ENCODE data around the gene NEK2.
"Not testable (repeated sequence)": the region's sequence is repeated elsewhere in the genome, so short reads cannot be mapped to it uniquely, and the experiment has no call there.

Gene NEK2

DNA sequence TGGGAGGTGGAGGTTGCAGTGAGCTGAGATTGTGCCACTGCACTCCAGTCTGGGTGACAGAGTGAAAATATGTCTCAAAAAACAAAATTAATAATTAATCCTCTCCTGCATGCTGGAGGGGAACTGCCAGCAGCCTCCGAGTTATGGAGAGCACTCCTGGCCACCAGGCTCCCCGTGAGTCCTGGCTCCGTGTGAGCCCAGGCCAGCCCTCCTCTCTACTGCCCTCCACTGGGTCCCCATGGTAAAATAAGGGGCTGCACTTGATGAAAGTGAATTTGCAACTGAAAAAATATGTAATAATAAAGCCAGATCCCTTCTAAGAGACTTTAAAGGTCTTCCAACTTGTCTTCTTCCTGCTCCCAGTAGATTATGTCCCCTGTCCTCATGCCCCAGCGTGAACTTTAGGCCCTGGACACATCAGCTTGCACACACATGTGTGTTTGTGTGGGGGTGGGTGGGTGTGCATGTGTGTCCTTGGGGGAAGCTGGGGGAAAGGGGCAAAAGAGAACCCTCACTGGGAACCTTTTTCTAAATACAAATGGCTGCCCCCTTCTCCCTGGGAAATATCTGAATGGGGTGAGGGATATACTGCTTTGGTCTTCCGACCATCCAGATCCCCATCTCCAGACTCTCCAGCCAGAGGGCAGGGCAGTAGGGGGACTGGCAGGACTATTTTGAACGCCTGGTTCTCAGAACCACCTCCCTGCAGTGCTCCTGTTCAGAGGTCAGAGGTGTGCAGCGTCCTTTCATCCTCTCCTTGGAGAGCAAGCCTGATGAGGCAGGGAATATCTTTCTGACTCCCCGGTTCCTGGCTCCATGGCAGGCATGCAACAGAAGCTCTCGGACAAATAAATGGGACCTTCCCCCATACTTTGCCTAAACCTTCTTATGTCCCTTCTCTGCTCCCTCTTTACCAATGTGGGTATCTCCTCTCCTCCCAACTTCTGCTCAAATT, 26.2 kb downstream of the NEK2 start:
- Mint-ChIP-seq H3K27me3 (ENCODE audit: low read depth) (peaks cover 22% of the 10 kb centered on the region), H3K27ac (no peak overlapping the region), H3K4me1 (ENCODE audit: low read depth) (peaks cover 2% of the 10 kb centered on the region), H3K9me3 (no peaks in the 10 kb centered on the region), H3K4me3 (no peak overlapping the region), H3K36me3 (ENCODE audit: low read depth) (no peaks in the 10 kb centered on the region)

DNA sequence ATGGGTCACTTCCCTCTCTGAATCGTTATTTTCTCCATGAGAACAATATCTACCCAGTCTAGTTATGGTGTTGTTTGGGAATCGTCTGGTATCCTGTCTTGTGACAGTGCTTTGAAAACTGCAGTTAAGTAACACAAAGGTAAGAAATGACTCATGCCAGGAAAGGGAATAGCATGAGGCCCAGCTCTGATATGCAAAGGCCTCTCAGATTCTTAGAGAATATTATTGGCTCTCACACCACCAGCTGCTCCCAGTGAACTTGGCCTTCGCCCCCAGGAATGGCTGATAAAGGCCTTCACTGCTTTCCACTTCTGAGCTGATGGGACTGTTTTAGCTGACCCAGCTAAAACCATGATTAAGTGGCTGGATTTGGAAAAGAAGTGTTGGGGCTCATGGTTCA, 27.1 kb downstream of the NEK2 start:
- peaks cover 16% of the 10 kb centered on the region for H3K27me3 Mint-ChIP-seq (ENCODE audit: low read depth)
- no peak overlapping the region for H3K27ac Mint-ChIP-seq
- H3K4me1 Mint-ChIP-seq (ENCODE audit: low read depth), result no peaks in the 10 kb centered on the region
- H3K4me3 Mint-ChIP-seq, result no peak overlapping the region
- no peaks in the 10 kb centered on the region for H3K36me3 Mint-ChIP-seq (ENCODE audit: low read depth)
- H3K9me3 Mint-ChIP-seq, result no peaks in the 10 kb centered on the region

DNA sequence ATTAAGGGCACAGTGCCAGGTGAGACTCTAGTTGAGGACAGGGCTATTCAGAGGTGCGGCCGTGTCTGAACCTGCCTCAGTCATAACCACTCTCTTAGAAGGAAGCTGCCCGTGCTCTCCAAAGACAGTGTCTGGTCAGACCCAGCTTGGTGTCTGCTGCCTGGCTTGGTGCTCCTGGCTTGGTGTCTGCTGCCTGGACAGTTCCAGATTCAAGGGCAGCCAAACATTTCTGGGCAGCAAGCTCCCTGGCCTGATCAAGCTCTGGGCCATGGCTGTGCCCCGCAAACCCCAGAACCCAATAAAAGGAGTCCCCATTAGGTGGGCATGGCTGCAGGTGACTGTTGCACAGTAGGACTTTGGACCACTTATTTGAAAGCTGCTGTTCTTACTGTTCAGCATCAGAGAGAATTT, 27.7 kb downstream of the NEK2 start:
- H3K4me1 Mint-ChIP-seq (ENCODE audit: low read depth), result no peaks in the 10 kb centered on the region
- H3K27me3 Mint-ChIP-seq (ENCODE audit: low read depth), result peaks cover 17% of the 10 kb centered on the region
- H3K36me3 Mint-ChIP-seq (ENCODE audit: low read depth), result no peaks in the 10 kb centered on the region
- no peak overlapping the region for H3K4me3 Mint-ChIP-seq
- H3K27ac Mint-ChIP-seq, result no peak overlapping the region
- no peaks in the 10 kb centered on the region for H3K9me3 Mint-ChIP-seq

DNA sequence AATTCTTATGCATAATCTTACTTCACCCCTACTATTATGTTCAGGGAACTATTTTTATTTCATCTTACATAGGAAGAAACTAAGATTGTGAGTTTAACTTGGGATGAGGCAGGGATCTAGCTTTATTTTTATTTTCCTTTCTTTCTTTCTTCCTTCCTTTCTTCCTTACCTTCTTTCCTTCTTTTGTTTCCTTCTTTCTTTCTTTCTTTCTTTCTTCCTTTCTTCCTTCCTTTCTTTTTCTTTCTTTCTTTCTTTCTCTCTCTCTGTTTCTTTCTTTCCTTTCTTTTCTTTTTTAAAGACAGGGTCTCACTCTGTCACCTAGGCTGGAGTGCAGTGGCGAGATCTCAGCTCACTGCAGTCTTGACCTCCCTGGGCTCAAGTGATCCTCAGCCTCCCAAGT, 28.9 kb downstream of the NEK2 start:
- Mint-ChIP-seq H3K4me3 (no peak overlapping the region), H3K27me3 (ENCODE audit: low read depth) (peaks cover 24% of the 10 kb centered on the region), H3K27ac (no peak overlapping the region), H3K36me3 (ENCODE audit: low read depth) (no peaks in the 10 kb centered on the region), H3K4me1 (ENCODE audit: low read depth) (no peaks in the 10 kb centered on the region), H3K9me3 (no peaks in the 10 kb centered on the region)

DNA sequence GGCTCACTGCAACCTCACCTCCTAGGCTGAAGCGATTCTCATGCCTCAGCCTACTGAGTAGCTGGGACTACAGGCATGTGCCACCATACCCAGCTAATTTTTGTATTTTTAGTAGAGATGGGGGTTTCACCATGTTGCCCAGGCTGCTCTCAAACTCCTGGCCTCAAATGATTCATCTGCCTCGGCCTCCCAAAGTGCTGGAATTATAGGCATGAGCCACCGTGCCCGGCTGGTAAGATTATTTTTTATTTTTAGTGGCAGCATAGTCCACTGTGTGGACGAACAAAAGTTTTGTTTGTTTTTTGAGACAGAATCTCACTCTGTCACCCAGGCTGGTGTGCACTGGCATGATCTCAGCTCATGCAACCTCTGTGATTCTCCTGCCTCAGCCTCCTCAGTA, 29.8 kb downstream of the NEK2 start:
- H3K36me3 Mint-ChIP-seq (ENCODE audit: low read depth); H3K27ac Mint-ChIP-seq; H3K4me3 Mint-ChIP-seq; H3K9me3 Mint-ChIP-seq; H3K4me1 Mint-ChIP-seq (ENCODE audit: low read depth): not testable (repeated sequence)
- H3K27me3 Mint-ChIP-seq (ENCODE audit: low read depth), result peaks cover 24% of the 10 kb centered on the region

DNA sequence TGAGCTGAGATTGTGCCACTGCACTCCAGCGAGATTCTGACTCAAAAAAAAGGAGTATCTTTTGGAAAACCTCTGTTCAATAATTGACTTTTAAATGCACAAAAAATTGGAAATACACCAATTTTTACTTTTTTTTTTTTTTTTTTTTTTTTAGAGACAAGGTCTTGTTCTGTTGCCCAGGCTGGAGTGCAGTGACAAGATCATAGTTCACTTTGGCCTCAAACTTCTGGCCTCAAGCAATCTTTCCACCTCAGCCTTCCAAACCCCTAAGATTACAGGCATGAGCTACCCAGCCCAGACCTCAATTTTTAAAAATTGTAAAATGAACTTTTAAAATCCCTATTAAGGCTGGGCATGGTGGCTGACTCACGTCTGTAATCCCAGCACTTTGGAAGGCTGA, 30.8 kb downstream of the NEK2 start:
- Mint-ChIP-seq H3K4me3 (no peak overlapping the region), H3K27me3 (ENCODE audit: low read depth) (peaks cover 24% of the 10 kb centered on the region), H3K9me3 (no peaks in the 10 kb centered on the region)

DNA sequence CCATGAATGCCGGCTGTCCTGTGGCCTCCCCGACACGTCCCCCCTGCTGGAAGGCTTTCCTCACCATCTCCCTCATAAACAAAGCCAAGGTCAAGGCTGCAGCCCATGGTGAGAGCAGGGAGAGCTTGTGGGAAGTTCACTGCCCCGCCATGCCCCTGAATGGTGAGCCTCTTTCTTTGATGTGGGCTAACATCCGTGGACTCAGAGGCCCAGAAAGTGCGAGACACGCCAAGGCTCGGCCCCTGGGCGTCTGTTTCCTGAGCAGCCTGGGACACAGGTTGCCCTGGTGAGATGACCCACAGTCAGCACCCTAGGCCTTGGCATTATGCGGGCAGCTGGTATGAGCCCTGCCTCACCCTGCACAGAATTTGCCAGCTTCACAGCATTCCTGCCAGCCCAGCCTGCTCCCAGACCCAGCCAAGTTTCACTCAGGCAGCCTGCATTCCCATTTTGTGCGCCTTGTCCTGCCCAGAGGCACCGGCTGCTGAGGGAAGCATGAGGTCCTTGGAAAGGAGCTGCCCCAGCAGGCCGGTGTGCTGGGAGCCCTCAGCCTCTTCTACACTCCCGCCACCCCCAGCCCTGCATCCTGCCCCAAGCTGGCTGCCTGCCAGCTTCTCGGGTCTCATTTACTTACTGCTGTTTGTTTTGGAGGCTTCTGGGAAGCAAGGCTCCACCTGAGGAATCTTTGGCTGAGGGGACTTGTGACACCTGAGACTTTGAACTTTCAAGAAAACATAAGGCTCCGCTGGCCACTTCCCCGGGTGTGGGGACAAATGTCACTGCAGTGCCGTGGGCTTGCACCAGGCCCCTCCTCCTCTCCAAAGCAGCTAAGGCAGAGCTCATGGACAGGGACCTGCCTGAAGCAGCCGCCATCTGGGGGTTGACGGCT, 31.9 kb downstream of the NEK2 start:
- Mint-ChIP-seq H3K36me3 (ENCODE audit: low read depth) (no peaks in the 10 kb centered on the region), H3K4me3 (no peak overlapping the region), H3K9me3 (no peaks in the 10 kb centered on the region), H3K27me3 (ENCODE audit: low read depth) (peaks cover 24% of the 10 kb centered on the region), H3K27ac (no peak overlapping the region), H3K4me1 (ENCODE audit: low read depth) (no peaks in the 10 kb centered on the region)

More for the DNA sequence above, 30.8 kb downstream of the NEK2 start:
- Mint-ChIP-seq H3K36me3 (ENCODE audit: low read depth) (no peaks in the 10 kb centered on the region), H3K27ac (no peak overlapping the region), H3K4me1 (ENCODE audit: low read depth) (no peaks in the 10 kb centered on the region)

DNA sequence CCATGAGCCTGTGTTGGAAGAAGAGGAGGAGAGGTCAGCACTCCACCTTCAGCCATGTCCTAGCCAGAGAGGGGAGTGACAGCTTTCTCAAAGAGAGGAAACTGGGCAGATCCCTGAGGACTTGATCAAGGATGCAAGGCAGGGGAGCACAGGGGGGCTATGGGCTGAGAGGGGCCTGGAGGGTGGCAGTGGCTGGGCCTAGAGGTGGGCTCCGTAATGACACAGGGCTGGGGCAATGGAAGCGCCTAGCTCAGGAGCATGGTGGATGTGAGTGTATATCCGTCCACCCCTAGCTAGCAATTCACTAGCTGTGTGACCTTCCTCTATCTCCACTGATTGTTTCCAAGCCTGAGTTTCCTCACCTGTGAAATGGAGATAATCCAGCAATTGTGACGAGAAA, 32.6 kb downstream of the NEK2 start:
- Mint-ChIP-seq H3K4me1 (ENCODE audit: low read depth) (no peaks in the 10 kb centered on the region), H3K27me3 (ENCODE audit: low read depth) (peaks cover 20% of the 10 kb centered on the region), H3K36me3 (ENCODE audit: low read depth) (no peaks in the 10 kb centered on the region), H3K4me3 (no peak overlapping the region), H3K9me3 (no peaks in the 10 kb centered on the region), H3K27ac (no peak overlapping the region)

DNA sequence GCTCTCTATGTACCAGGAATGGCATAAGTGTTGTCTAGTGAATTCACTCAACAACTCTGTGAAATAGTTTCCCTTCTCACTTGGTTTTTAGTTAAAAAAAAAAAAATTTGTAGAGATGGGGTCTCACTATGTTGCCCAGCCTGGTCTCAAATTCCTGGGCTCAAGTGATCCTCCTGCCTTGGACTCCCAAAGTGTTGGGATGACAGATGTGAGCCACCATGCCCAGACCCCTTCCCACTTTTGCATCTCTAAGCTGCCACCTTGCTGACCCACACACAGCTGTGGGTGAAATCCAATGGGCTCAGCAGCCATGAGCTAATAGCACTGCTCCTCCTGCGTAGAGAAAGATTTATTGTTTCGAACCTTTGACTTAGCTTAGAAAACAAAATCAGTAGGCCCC, 33.5 kb downstream of the NEK2 start:
- Mint-ChIP-seq H3K4me1 (ENCODE audit: low read depth) (no peaks in the 10 kb centered on the region), H3K9me3 (no peaks in the 10 kb centered on the region), H3K4me3 (no peak overlapping the region), H3K27me3 (ENCODE audit: low read depth) (peaks cover 18% of the 10 kb centered on the region), H3K36me3 (ENCODE audit: low read depth) (no peaks in the 10 kb centered on the region), H3K27ac (no peak overlapping the region)

DNA sequence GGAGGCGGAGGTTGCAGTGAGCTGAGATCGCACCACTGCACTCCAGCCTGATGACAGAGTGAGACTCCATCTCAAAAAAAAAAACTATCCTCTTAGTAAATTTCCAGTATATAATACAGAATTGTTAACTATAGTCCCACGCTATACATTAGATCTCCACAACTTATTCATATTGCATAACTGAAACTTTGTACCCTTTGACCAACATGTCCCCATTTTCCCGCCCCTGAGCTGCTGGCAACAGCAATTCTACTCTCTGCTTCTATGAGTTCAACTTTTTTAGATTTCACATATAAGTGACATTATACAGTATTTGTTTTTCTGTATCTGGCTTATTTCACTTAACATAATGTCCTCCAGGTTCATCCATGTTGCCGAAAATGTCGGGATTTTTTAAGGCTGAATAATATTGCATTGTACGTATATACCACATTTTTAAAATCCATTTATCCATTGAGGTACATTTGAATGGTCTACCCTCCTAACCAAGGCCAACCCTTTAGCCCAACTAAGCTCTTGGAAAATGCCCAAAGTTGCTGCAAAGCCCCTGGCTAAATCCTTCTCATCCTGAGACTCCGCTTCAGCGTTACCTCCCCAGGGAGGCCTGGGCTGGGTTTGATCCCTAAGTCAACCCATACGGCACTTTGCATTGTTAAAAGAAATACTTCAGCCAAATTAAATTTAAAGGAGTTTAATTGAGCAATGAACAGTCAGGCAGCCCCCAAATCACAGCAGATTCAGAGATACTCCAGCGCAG, 34.2 kb downstream of the NEK2 start:
- Mint-ChIP-seq H3K36me3 (ENCODE audit: low read depth) (no peaks in the 10 kb centered on the region), H3K4me1 (ENCODE audit: low read depth) (no peaks in the 10 kb centered on the region), H3K27ac (no peak overlapping the region), H3K9me3 (no peaks in the 10 kb centered on the region), H3K27me3 (ENCODE audit: low read depth) (peaks cover 11% of the 10 kb centered on the region), H3K4me3 (no peak overlapping the region)

DNA sequence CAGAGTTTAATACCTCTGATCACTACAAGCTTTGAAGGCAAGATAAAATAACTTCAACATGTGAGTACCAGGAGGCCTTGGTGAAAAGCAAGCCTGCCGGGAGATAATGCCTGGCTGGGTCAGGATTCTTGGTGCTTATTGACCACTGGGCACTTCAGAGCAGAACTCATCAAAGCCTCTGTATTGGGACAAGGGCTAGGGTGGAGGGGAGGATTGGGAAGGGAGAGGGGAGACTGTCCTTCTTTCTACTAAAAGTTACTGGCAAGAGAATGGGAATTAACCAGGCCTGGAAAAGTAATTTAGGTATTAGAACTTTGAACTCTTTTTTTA, 35.2 kb downstream of the NEK2 start:
- Mint-ChIP-seq H3K27me3 (ENCODE audit: low read depth) (peaks cover 8% of the 10 kb centered on the region), H3K4me1 (ENCODE audit: low read depth) (no peaks in the 10 kb centered on the region), H3K4me3 (no peak overlapping the region), H3K36me3 (ENCODE audit: low read depth) (no peaks in the 10 kb centered on the region), H3K9me3 (no peaks in the 10 kb centered on the region), H3K27ac (no peak overlapping the region)

DNA sequence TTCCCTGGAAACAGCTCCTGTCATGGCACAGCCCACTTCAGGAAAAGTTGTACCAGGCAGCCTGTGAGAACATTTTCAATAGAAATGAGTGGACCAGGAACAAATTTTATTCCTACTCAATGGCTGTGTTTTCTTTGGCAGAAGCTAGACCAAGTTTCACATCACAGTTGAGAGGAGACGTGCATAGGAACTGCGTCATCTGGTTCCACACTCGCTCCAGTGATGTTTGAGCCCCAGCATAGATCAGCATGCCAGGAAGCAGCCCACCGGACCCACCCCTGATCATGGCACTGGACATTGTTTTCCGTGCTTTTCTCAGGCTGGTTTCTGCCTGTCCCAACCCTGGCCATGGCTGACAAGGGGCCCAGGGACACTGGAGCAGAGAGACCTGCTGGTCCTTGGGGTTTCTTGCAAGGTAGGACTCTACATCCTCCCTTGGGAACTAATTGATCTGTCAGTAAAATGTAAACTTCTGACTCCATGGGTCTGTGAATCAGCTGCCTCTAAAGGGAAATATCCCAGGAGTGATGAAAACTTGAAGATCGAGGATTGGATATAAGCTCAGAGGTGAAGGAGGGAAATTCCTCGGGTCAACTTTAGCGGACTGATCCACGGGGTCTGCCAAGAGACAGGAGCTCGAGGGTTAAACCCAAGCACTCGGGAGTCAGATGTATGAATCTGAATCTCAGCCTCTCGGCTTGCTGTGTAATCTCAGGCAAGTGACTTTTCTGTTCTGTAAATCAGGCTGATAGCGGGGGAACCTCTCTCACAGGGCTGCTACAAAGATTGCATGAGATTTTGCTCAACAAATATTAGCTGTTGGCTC, 35.7 kb downstream of the NEK2 start:
- Mint-ChIP-seq H3K4me1 (ENCODE audit: low read depth) (no peaks in the 10 kb centered on the region), H3K9me3 (no peaks in the 10 kb centered on the region), H3K27me3 (ENCODE audit: low read depth) (peaks cover 8% of the 10 kb centered on the region), H3K36me3 (ENCODE audit: low read depth) (no peaks in the 10 kb centered on the region), H3K27ac (no peak overlapping the region), H3K4me3 (no peak overlapping the region)

DNA sequence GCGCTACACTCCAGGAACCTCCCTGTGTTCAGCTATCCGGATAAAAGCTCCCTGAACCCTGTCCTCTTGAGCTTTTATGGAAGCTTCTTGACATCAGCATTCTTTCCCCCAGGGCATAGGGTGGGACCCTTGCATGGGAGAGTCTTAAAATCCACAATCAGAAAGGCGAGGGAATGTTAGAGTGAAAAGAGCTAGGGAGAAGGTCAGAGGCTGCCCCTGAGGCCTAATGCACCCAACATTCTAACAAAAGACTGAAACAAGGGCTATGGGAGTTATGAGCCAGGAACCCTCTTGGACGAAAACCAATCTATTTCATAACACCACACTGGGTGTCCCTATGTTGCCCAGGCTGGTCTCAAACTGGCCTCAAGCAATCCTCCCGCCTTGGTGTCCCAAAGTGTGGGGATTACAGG, 36.7 kb downstream of the NEK2 start:
- H3K9me3 Mint-ChIP-seq, result no peaks in the 10 kb centered on the region
- H3K4me1 Mint-ChIP-seq (ENCODE audit: low read depth), result no peaks in the 10 kb centered on the region
- H3K27me3 Mint-ChIP-seq (ENCODE audit: low read depth), result peaks cover 8% of the 10 kb centered on the region
- no peaks in the 10 kb centered on the region for H3K36me3 Mint-ChIP-seq (ENCODE audit: low read depth)
- H3K27ac Mint-ChIP-seq, result no peak overlapping the region
- no peak overlapping the region for H3K4me3 Mint-ChIP-seq

DNA sequence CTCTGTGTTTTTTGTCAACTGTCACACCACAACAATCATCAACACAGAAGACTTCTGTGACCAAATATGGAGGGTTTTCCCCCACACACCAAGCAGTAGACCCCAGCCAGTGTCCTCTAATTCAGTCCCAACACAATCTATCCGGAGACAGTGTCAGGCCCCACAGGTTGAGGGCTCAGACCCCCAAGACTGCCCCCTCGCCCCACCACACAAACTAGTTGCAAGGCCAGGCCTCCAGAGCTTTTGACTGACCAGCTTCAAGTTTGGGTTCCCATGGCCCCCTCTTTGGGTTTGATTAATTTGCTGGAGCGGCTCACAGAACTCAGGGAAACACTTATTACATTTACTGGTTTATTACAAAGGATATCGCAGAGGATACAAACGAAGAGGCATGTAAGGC, 37.2 kb downstream of the NEK2 start:
- peaks cover 8% of the 10 kb centered on the region for H3K27me3 Mint-ChIP-seq (ENCODE audit: low read depth)
- H3K9me3 Mint-ChIP-seq, result no peaks in the 10 kb centered on the region
- no peaks in the 10 kb centered on the region for H3K36me3 Mint-ChIP-seq (ENCODE audit: low read depth)

More for the DNA sequence above, 37.2 kb downstream of the NEK2 start:
- H3K27ac Mint-ChIP-seq, result no peak overlapping the region
- no peaks in the 10 kb centered on the region for H3K4me1 Mint-ChIP-seq (ENCODE audit: low read depth)
- H3K4me3 Mint-ChIP-seq, result no peak overlapping the region
